Measurements from ENCODE around the gene SLX1A.
A peak's percentile ranks its signal among the peaks of the same experiment; 100 is the strongest.
"Not testable (repeated sequence)": the region's sequence is repeated elsewhere in the genome, so short reads cannot be mapped to it uniquely, and the experiment has no call there.

SLX1A gene

GRCh38 chr16:30184096-30184890 lies 9.4 kb upstream of the SLX1A start:
- DNase-seq (ENCODE audit: low read depth): peak; percentile 53

GRCh38 chr16:30184891-30185682 lies 8.6 kb upstream of the SLX1A start:
- DNase-seq (ENCODE audit: low read depth): peak; percentile 15

- DNase-seq (ENCODE audit: low read depth): peak; percentile 68
Measured at GRCh38 chr16:30185683-30186421, 7.8 kb upstream of the SLX1A start.

- no peak for DNase-seq (ENCODE audit: low read depth)
Measured at GRCh38 chr16:30186444-30186781, 7.3 kb upstream of the SLX1A start.

GRCh38 chr16:30186782-30187555 lies 6.7 kb upstream of the SLX1A start:
- peak; percentile 83 for DNase-seq (ENCODE audit: low read depth)

- DNase-seq (ENCODE audit: low read depth): no peak
Measured at GRCh38 chr16:30187556-30187865, 6.2 kb upstream of the SLX1A start.

GRCh38 chr16:30187971-30188561 lies 5.6 kb upstream of the SLX1A start:
- DNase-seq (ENCODE audit: low read depth): no peak

GRCh38 chr16:30191158-30191557 lies 2.5 kb upstream of the SLX1A start:
- DNase-seq (ENCODE audit: low read depth): not testable (repeated sequence)

GRCh38 chr16:30193098-30193497 lies 577 bp upstream of the SLX1A start:
- not testable (repeated sequence) for DNase-seq (ENCODE audit: low read depth)

GRCh38 chr16:30194172-30194925 lies 674 bp downstream of the SLX1A start:
- not testable (repeated sequence) for DNase-seq (ENCODE audit: low read depth)

GRCh38 chr16:30197001-30197400 lies 3.3 kb downstream of the SLX1A start:
- not testable (repeated sequence) for DNase-seq (ENCODE audit: low read depth)

- not testable (repeated sequence) for DNase-seq (ENCODE audit: low read depth)
Measured at GRCh38 chr16:30199049-30199448, 5.4 kb downstream of the SLX1A start, which contains the start of gene SULT1A3. TSS of gene SULT1A3 (plus strand) at chr16:30199255. CDS start at chr16:30200729, 1,474 bp downstream.

- not testable (repeated sequence) for DNase-seq (ENCODE audit: low read depth)
Measured at GRCh38 chr16:30199608-30200343, 6.1 kb downstream of the SLX1A start.

GRCh38 chr16:30205541-30206236 lies 12.0 kb downstream of the SLX1A start:
- DNase-seq (ENCODE audit: low read depth): not testable (repeated sequence)

- DNase-seq (ENCODE audit: low read depth): not testable (repeated sequence)
Measured at GRCh38 chr16:30206252-30206651, 12.6 kb downstream of the SLX1A start.

- DNase-seq (ENCODE audit: low read depth): not testable (repeated sequence)
Measured at GRCh38 chr16:30207063-30207704, 13.5 kb downstream of the SLX1A start.

- not testable (repeated sequence) for DNase-seq (ENCODE audit: low read depth)
Measured at GRCh38 chr16:30209032-30209431, 15.4 kb downstream of the SLX1A start.

- DNase-seq (ENCODE audit: low read depth): not testable (repeated sequence)
Measured at GRCh38 chr16:30211414-30211813, 17.7 kb downstream of the SLX1A start.

GRCh38 chr16:30217082-30217481 lies 23.4 kb downstream of the SLX1A start:
- not testable (repeated sequence) for DNase-seq (ENCODE audit: low read depth)

Data from stimulated activated CD8-positive, alpha-beta memory T cell treated with anti-CD3 and anti-CD28 coated beads, Interleukin-15, amount 100 ng/mL, for 1 hour (primary cell).